Uterus (tissue), 2 donors: ENCODE results near the gene FMN1.

Source experiments
- POLR2A ChIP-seq, 2 donors: fragments of 450-650 bp; IDR thresholded peaks; one replicate each; pipeline ENCODE4 v1.6.1; 2016; ENCODE audit warnings: antibody characterized with exemption in 2 of 2, mild to moderate bottlenecking in 1 of 2, moderate library complexity in 1 of 2
- TF ChIP-seq, protein P1 (sequence below), 4 experiments: fragments of 200-600 bp in 2 of 4; fragments of 450-650 bp in 2 of 4; sonication (generic) in 2 of 4; IDR thresholded peaks; one replicate each; pipeline ENCODE4 v1.5.1; 2016 to 2019; ENCODE audit warnings: antibody characterized with exemption in 4 of 4, mild to moderate bottlenecking in 2 of 4, moderate library complexity in 1 of 4

GRCh38 chr15:32881528-32881927 lies 313.0 kb downstream of the FMN1 start:
- TF ChIP-seq, protein P1, sequence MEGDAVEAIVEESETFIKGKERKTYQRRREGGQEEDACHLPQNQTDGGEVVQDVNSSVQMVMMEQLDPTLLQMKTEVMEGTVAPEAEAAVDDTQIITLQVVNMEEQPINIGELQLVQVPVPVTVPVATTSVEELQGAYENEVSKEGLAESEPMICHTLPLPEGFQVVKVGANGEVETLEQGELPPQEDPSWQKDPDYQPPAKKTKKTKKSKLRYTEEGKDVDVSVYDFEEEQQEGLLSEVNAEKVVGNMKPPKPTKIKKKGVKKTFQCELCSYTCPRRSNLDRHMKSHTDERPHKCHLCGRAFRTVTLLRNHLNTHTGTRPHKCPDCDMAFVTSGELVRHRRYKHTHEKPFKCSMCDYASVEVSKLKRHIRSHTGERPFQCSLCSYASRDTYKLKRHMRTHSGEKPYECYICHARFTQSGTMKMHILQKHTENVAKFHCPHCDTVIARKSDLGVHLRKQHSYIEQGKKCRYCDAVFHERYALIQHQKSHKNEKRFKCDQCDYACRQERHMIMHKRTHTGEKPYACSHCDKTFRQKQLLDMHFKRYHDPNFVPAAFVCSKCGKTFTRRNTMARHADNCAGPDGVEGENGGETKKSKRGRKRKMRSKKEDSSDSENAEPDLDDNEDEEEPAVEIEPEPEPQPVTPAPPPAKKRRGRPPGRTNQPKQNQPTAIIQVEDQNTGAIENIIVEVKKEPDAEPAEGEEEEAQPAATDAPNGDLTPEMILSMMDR (IDR thresholded peaks at IDR 0.05) = no peak
- TF ChIP-seq POLR2A (IDR thresholded peaks at IDR 0.05) = no peak
